DOHH2 (cell line): Measurements from ENCODE around the gene STAT1.

Experiments
- H3F3A ChIP-seq: fragments of 200-600 bp; sonication (generic), shearing (Covaris generic); 2 replicates; pipeline ENCODE4 v1.6.0; 2016; ENCODE audit warnings: antibody characterized with exemption, mild to moderate bottlenecking; ENCODE audit not compliant: control insufficient read depth, insufficient read depth
- H3K27ac ChIP-seq: fragments of 200-600 bp; sonication (generic); 2 replicates; pipeline ENCODE4 v1.5.1; 2014; ENCODE audit warnings: low read depth, mild to moderate bottlenecking, low read length, moderate library complexity
- H3K27me3 ChIP-seq: fragments of 200-600 bp; sonication (generic); 2 replicates; pipeline ENCODE4 v1.6.1; 2014; ENCODE audit warnings: mild to moderate bottlenecking, low read length, mixed read lengths; ENCODE audit not compliant: control insufficient read depth
- H3K36me3 ChIP-seq: fragments of 200-600 bp; sonication (generic); 2 replicates; pipeline ENCODE4 v1.6.1; 2014; ENCODE audit warnings: mild to moderate bottlenecking, low read length, moderate library complexity, mixed read lengths; ENCODE audit not compliant: control insufficient read depth
- H3K4me1 ChIP-seq: fragments of 200-600 bp; sonication (generic); 2 replicates; pipeline ENCODE4 v1.6.1; 2014; ENCODE audit warnings: mild to moderate bottlenecking, low read length, mixed read lengths; ENCODE audit not compliant: control insufficient read depth
- H3K4me2 ChIP-seq: fragments of 200-600 bp; sonication (generic); 2 replicates; pipeline ENCODE4 v1.6.0; 2014; ENCODE audit warnings: mild to moderate bottlenecking, low read length, moderate library complexity
- H3K4me3 ChIP-seq: fragments of 200-600 bp; sonication (generic); 2 replicates; pipeline ENCODE4 v1.5.1; 2014; ENCODE audit warnings: mild to moderate bottlenecking, low read length, mixed read lengths
- H3K79me2 ChIP-seq: fragments of 200-600 bp; sonication (generic); 2 replicates; pipeline ENCODE4 v1.6.1; 2014; ENCODE audit warnings: mild to moderate bottlenecking, low read length, mixed read lengths; ENCODE audit not compliant: control insufficient read depth
- H3K9me2 ChIP-seq: fragments of 200-600 bp; sonication (generic); replicated peaks from 2 replicates; pipeline ENCODE4 v1.6.1; 2014; ENCODE audit warnings: mild to moderate bottlenecking, low read length, mixed read lengths; ENCODE audit not compliant: control insufficient read depth
- H3K9me3 ChIP-seq: fragments of 200-600 bp; sonication (generic); 2 replicates; pipeline ENCODE4 v1.6.1; 2014; ENCODE audit warnings: antibody characterized with exemption, low read length, mixed read lengths; ENCODE audit not compliant: control insufficient read depth, insufficient read depth
- H4K20me1 ChIP-seq: fragments of 200-600 bp; sonication (generic); 2 replicates; pipeline ENCODE4 v1.6.0; 2014; ENCODE audit warnings: low read depth, mild to moderate bottlenecking, antibody characterized with exemption, low read length, moderate library complexity; ENCODE audit not compliant: control insufficient read depth, insufficient read depth
- CTCF ChIP-seq: fragments of 200-600 bp; sonication (generic); IDR thresholded peaks from one replicate; pipeline ENCODE4 v1.5.1; 2014; ENCODE audit warnings: antibody characterized with exemption, mild to moderate bottlenecking, low read depth, low read length; ENCODE audit not compliant: poor library complexity, severe bottlenecking
- EZH2phosphoT487 ChIP-seq: fragments of 200-600 bp; sonication (generic); IDR thresholded peaks from 2 replicates; pipeline ENCODE4 v1.6.1; 2017; ENCODE audit warnings: borderline replicate concordance, mild to moderate bottlenecking, antibody characterized with exemption, low read length, moderate library complexity, mixed read lengths

The STAT1 gene

GRCh38 chr2:190982262-190983034, 31.5 kb downstream of the STAT1 start:
- Histone ChIP-seq H3K4me3 (no peak overlapping the region), H3K79me2 (no peaks in the 10 kb centered on the region), H3K27me3 (no peaks in the 10 kb centered on the region), H4K20me1 (no peaks in the 10 kb centered on the region), H3F3A (no peaks in the 10 kb centered on the region), H3K4me2 (no peak overlapping the region), H3K4me1 (no peaks in the 10 kb centered on the region), H3K36me3 (no peaks in the 10 kb centered on the region), H3K9me3 (no peaks in the 10 kb centered on the region), H3K27ac (no peak overlapping the region), H3K9me2 (no peaks in the 10 kb centered on the region)
- TF ChIP-seq EZH2phosphoT487, result no peak

- TF ChIP-seq CTCF (no peak), EZH2phosphoT487 (no peak)
- Histone ChIP-seq H3K36me3 (no peaks in the 10 kb centered on the region), H3K4me1 (no peaks in the 10 kb centered on the region), H3K9me3 (no peaks in the 10 kb centered on the region), H3F3A (no peaks in the 10 kb centered on the region), H3K79me2 (no peaks in the 10 kb centered on the region), H3K4me2 (no peak overlapping the region), H3K9me2 (no peaks in the 10 kb centered on the region), H3K4me3 (no peak overlapping the region), H3K27ac (no peak overlapping the region), H3K27me3 (no peaks in the 10 kb centered on the region), H4K20me1 (no peaks in the 10 kb centered on the region)
These were observed 32.2 kb downstream of the STAT1 start for GRCh38 chr2:190981733-190982132.

- H4K20me1 ChIP-seq, result no peaks in the 10 kb centered on the region
- no peaks in the 10 kb centered on the region for H3K9me3 ChIP-seq
- no peaks in the 10 kb centered on the region for H3F3A ChIP-seq
- H3K27me3 ChIP-seq, result no peaks in the 10 kb centered on the region
- no peaks in the 10 kb centered on the region for H3K9me2 ChIP-seq
- H3K36me3 ChIP-seq, result no peaks in the 10 kb centered on the region
- no peak overlapping the region for H3K4me3 ChIP-seq
- no peak overlapping the region for H3K4me2 ChIP-seq
- TF ChIP-seq EZH2phosphoT487 (no peak), CTCF (no peak)
- no peaks in the 10 kb centered on the region for H3K79me2 ChIP-seq
- no peaks in the 10 kb centered on the region for H3K4me1 ChIP-seq
- H3K27ac ChIP-seq, result no peak overlapping the region
These were observed 32.6 kb downstream of the STAT1 start for GRCh38 chr2:190981333-190981732.

- H3K4me2 ChIP-seq, result no peak overlapping the region
- H3K9me3 ChIP-seq, result no peaks in the 10 kb centered on the region
- no peaks in the 10 kb centered on the region for H3K9me2 ChIP-seq
- H3K4me1 ChIP-seq, result no peaks in the 10 kb centered on the region
- H3K27ac ChIP-seq, result no peak overlapping the region
- H3K27me3 ChIP-seq, result no peaks in the 10 kb centered on the region
- no peaks in the 10 kb centered on the region for H3F3A ChIP-seq
- H4K20me1 ChIP-seq, result no peaks in the 10 kb centered on the region
- H3K4me3 ChIP-seq, result no peak overlapping the region
- TF ChIP-seq CTCF (no peak), EZH2phosphoT487 (no peak)
- H3K79me2 ChIP-seq, result no peaks in the 10 kb centered on the region
- H3K36me3 ChIP-seq, result no peaks in the 10 kb centered on the region
These were observed 33.3 kb downstream of the STAT1 start for GRCh38 chr2:190980630-190981209.
